GM21528 (cell line): Measurements from ENCODE around the gene KLF1.
"Not testable (repeated sequence)": the region's sequence is repeated elsewhere in the genome, so short reads cannot be mapped to it uniquely, and the experiment has no call there.

Experiments used
- ATAC-seq: cut with Tn5 transposase; IDR thresholded peaks from one replicate; pipeline ENCODE4 v1.9.1; 2021; ENCODE audit warnings: mild to moderate bottlenecking, moderate library complexity; ENCODE audit not compliant: unreplicated experiment, low FRiP score

KLF1 gene

DNA sequence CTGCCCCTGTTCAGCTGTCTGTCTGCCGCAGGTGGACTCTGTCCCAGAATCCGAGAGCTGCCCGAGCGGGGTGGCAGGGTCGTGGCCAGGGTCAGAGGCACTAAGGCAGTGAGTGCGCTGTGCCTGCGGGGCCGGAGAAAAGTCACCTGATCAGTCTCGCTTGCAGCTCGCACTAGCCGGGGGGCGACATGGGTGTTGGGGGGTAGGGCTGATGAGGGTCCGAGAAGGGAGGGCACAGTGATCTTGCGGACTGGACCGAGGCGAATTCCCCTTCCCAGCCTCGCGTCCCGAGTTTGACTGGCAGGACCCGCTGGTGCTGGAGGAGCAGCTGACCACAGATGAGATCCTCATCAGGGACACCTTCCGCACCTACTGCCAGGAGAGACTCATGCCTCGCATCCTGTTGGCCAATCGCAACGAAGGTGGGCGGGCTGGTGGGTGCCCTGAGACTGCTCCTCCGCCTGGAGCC, 4.6 kb upstream of the KLF1 start:
- no peak for ATAC-seq

- peak; percentile 92 for ATAC-seq
Observed at GRCh38 chr19:12890787-12891552, 4.0 kb upstream of the KLF1 start, which contains the start of gene GCDH. Gene GCDH, plus strand, starts transcription at chr19:12891160. Its CDS starts 145 bp downstream, at chr19:12891305.

- ATAC-seq: not testable (repeated sequence)
Observed at GRCh38 chr19:12890299-12890786, 3.3 kb upstream of the KLF1 start.

- ATAC-seq: no peak
Observed at GRCh38 chr19:12888006-12888603, 1.1 kb upstream of the KLF1 start.

- ATAC-seq: no peak
Observed at GRCh38 chr19:12886651-12886968, 391 bp downstream of the KLF1 start.

GRCh38 chr19:12885749-12886650, 1.0 kb downstream of the KLF1 start:
- no peak for ATAC-seq

GRCh38 chr19:12884926-12885748, 1.9 kb downstream of the KLF1 start:
- ATAC-seq: no peak

DNA sequence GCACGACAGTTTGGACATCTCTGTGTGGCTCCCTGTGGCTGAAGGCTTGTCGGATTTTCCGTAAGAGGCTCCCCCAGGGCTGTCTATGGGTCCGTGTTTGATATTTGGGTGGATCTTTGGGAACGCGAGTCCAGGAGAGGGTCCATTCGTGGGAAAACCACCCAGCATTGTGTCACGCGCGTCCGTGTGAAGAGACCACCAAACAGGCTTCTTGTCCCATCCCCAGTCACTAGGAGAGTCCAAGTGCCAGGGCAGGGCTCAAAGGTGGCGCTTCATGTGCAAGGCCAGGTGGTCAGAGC, 2.4 kb downstream of the KLF1 start:
- no peak for ATAC-seq

DNA sequence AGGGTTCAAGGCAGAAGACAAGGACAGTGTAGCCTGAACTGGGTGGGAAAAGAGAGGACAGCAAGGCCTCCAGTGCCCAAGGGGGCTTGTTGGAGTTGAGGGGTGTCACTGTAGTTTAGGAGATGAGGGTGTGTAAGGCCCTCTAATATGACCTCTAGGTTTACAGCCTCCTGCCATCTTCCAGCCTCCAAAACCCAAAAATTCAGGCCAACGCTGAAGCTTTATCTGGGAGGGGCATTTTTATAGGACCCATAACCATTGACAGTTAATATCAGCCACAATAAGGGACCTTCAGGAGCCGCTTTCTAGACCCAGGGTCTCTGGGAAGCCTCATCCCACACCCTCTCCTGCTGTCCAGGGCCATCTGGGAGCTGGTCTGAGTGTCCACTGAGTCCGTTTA, 2.8 kb downstream of the KLF1 start:
- ATAC-seq: no peak

GRCh38 chr19:12882589-12882988, 4.4 kb downstream of the KLF1 start:
- ATAC-seq: no peak

GRCh38 chr19:12881172-12881808, 5.7 kb downstream of the KLF1 start, which contains the start of gene DNASE2:
Gene DNASE2, minus strand, starts transcription at chr19:12881449. Its CDS starts 74 bp downstream, at chr19:12881375.
- peak; percentile 79 for ATAC-seq

GRCh38 chr19:12880551-12881171, 6.3 kb downstream of the KLF1 start:
- ATAC-seq: peak; percentile 15

DNA sequence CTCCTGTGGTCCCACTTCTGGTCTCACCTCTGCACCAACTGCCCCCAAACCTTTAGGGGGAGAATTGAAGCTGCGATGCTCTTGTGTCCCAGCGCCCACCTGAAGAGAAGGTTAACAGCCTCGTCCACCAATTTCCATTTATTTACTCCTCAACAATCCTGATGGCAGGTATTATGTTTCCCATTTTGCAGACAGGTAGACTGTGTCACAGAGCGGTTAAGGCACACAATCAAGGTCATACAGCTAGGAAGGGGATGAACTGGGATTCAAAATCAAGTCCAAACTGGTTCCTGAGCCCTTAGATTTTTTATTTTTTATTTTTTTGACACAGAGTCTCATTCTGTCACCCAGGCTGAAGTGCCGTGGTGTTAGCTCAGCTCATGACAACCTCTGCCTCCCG, 11.9 kb downstream of the KLF1 start:
- ATAC-seq: no peak

GRCh38 chr19:12873891-12874745, 12.9 kb downstream of the KLF1 start:
- ATAC-seq: no peak

- no peak for ATAC-seq
Observed at GRCh38 chr19:12872941-12873890, 13.8 kb downstream of the KLF1 start.

DNA sequence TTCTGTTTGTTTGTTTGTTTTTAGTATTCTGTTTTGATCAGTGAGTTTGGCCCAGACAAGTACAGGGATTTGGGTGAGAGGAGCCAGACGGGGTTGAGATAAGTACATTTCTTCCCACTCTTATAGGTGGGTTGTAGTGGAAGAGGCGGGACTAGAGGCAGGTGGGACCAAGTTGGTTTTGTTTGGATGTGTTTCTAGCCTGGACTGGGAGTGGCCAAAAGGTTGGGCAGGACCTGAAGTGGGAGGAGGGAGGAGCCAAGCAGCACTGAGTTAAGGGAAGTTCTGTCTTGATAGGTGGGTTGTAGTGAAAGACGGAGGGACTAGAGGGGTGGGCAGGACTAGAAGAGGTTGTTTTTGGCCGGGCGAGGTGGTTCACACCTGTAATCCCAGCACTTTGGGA, 14.7 kb downstream of the KLF1 start:
- no peak for ATAC-seq

DNA sequence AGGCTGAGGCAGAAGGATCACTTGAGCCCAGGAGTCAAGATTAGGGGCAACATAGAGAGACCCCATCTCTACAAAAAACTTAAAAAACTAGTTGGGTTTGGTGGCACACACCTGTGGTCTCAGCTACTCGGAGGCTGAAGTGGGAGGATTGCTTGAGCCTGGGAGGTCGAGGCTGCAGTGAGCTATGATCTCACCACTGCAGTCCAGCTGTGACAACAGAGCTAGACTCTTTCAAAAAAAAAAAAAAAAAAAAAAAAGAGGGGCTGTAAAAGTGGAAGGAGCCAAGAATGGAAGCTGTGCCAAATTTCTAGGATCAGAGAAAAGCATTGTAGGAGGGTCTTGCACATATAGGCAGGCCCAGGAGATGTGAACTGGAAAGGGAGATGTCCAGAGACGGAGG, 15.3 kb downstream of the KLF1 start:
- ATAC-seq: no peak
